OCI-LY3 (cell line): Measurements from ENCODE around the gene GNA12.
"Not testable (repeated sequence)": the region's sequence is repeated elsewhere in the genome, so short reads cannot be mapped to it uniquely, and the experiment has no call there.

Source experiments
- H2AFZ ChIP-seq: fragments of 200-600, 300-600 bp; shearing (Covaris generic); 2 replicates; pipeline ENCODE4 v1.6.0; 2014; ENCODE audit warnings: antibody characterized with exemption, low read depth, low read length
- H3K27ac ChIP-seq: fragments of 200-600, 300-600 bp; sonication (generic); 2 replicates; pipeline ENCODE4 v1.5.1; 2014; ENCODE audit warnings: mild to moderate bottlenecking, low read length, moderate library complexity, mixed read lengths
- H3K27me3 ChIP-seq: fragments of 200-600, 300-600 bp; sonication (generic); 2 replicates; pipeline ENCODE4 v1.6.1; 2014; ENCODE audit warnings: low read depth, low read length, mixed read lengths
- H3K36me3 ChIP-seq: fragments of 200-600, 300-600 bp; sonication (generic); replicated peaks from 2 replicates; pipeline ENCODE3; 2014; ENCODE audit warnings: low read depth, low read length, mixed read lengths
- H3K4me1 ChIP-seq: fragments of 300-600, 200-600 bp; sonication (generic); 2 replicates; pipeline ENCODE4 v1.6.1; 2014; ENCODE audit warnings: low read length, mixed read lengths
- H3K4me2 ChIP-seq: fragments of 200-600, 300-600 bp; sonication (generic); 2 replicates; pipeline ENCODE4 v1.6.1; 2014; ENCODE audit warnings: low read length, mixed read lengths
- H3K4me3 ChIP-seq: fragments of 300-600, 200-600 bp; sonication (generic); 2 replicates; pipeline ENCODE4 v1.5.1; 2014; ENCODE audit warnings: antibody characterized with exemption, mild to moderate bottlenecking, low read length, moderate library complexity
- H3K79me2 ChIP-seq: fragments of 300-600, 200-600 bp; shearing (Covaris generic); 2 replicates; pipeline ENCODE4 v1.6.1; 2014; ENCODE audit warnings: mild to moderate bottlenecking, low read length, mixed read lengths
- H3K9ac ChIP-seq: fragments of 300-600, 200-600 bp; shearing (Covaris generic); 2 replicates; pipeline ENCODE4 v1.6.0; 2014; ENCODE audit warnings: mild to moderate bottlenecking, low read length, moderate library complexity
- H3K9me3 ChIP-seq: fragments of 200-600, 300-600 bp; shearing (Covaris generic); 2 replicates; pipeline ENCODE4 v1.6.1; 2014; ENCODE audit warnings: low read length, mixed read lengths; ENCODE audit not compliant: insufficient read depth
- H4K20me1 ChIP-seq: fragments of 200-600, 300-600 bp; sonication (generic); 2 replicates; pipeline ENCODE4 v1.6.1; 2016; ENCODE audit warnings: low read length, mixed read lengths; ENCODE audit not compliant: insufficient read depth
- CTCF ChIP-seq: fragments of 200-600, 300-600 bp; sonication (generic); IDR thresholded peaks from 2 replicates; pipeline ENCODE4 v1.5.1; 2014; ENCODE audit warnings: antibody characterized with exemption, low read length, low read depth
- EZH2phosphoT487 ChIP-seq: fragments of 200-600 bp; shearing (Covaris generic); IDR thresholded peaks from 2 replicates; pipeline ENCODE4 v1.6.1; 2018; ENCODE audit warnings: antibody characterized with exemption, mixed run types, low read depth

GNA12 gene

GRCh38 chr7:2751086-2751485 is 93.0 kb downstream of the GNA12 start:
- no peaks in the 10 kb centered on the region for H4K20me1 ChIP-seq
- peaks cover 7% of the 10 kb centered on the region; the same call in 1 of the 2 replicates for H3K79me2 ChIP-seq
- H3K36me3 ChIP-seq = peaks cover 9% of the 10 kb centered on the region
- H3K27me3 ChIP-seq = no peaks in the 10 kb centered on the region
- TF ChIP-seq CTCF (no peak), EZH2phosphoT487 (no peak)
- no peak overlapping the region for H2AFZ ChIP-seq
- peak overlapping the region; percentile 18 for H3K9ac ChIP-seq
- H3K4me1 ChIP-seq = peaks cover 44% of the 10 kb centered on the region
- peak overlapping the region; percentile 67 for H3K4me2 ChIP-seq
- peak overlapping the region; percentile 36 for H3K4me3 ChIP-seq
- H3K27ac ChIP-seq = peak overlapping the region; percentile 40
- H3K9me3 ChIP-seq = no peaks in the 10 kb centered on the region

- Histone ChIP-seq H3K9me3 (no peaks in the 10 kb centered on the region), H3K4me2 (peak overlapping the region; percentile 67; the same call in 1 of the 2 replicates), H3K27me3 (no peaks in the 10 kb centered on the region), H3K79me2 (peaks cover 7% of the 10 kb centered on the region; the same call in 1 of the 2 replicates), H3K36me3 (peaks cover under 1% of the 10 kb centered on the region), H3K4me1 (peaks cover 44% of the 10 kb centered on the region), H4K20me1 (no peaks in the 10 kb centered on the region), H3K9ac (no peak overlapping the region), H2AFZ (no peak overlapping the region), H3K27ac (no peak overlapping the region), H3K4me3 (no peak overlapping the region)
- no peak for TF ChIP-seq EZH2phosphoT487
- TF ChIP-seq CTCF = 0 out of 2 replicates have a peak, but pooled peaks have one; percentile 10
Observed at GRCh38 chr7:2750004-2750407, 94.1 kb downstream of the GNA12 start.

- not testable (repeated sequence) for H4K20me1 ChIP-seq, H3K9me3 ChIP-seq, H3K27ac ChIP-seq, H3K79me2 ChIP-seq, H3K27me3 ChIP-seq, H3K9ac ChIP-seq, H3K4me2 ChIP-seq, H2AFZ ChIP-seq, H3K36me3 ChIP-seq, H3K4me3 ChIP-seq
- H3K4me1 ChIP-seq = peaks cover 40% of the 10 kb centered on the region
Observed at GRCh38 chr7:2748684-2749083, 95.4 kb downstream of the GNA12 start.

GRCh38 chr7:2743523-2744185 is 100.5 kb downstream of the GNA12 start:
- H3K27ac ChIP-seq, H3K4me3 ChIP-seq, H3K36me3 ChIP-seq, H3K9me3 ChIP-seq, H2AFZ ChIP-seq, H3K27me3 ChIP-seq, H4K20me1 ChIP-seq, H3K9ac ChIP-seq, H3K79me2 ChIP-seq, H3K4me2 ChIP-seq: not testable (repeated sequence)
- peaks cover 13% of the 10 kb centered on the region for H3K4me1 ChIP-seq

GRCh38 chr7:2738766-2739549 is 105.2 kb downstream of the GNA12 start:
- Histone ChIP-seq H3K9me3 (no peaks in the 10 kb centered on the region), H3K4me2 (no peak overlapping the region), H3K4me3 (no peak overlapping the region), H3K79me2 (no peaks in the 10 kb centered on the region), H4K20me1 (no peaks in the 10 kb centered on the region), H3K27ac (no peak overlapping the region), H3K9ac (no peak overlapping the region), H3K36me3 (peaks cover 5% of the 10 kb centered on the region), H2AFZ (no peak overlapping the region), H3K27me3 (no peaks in the 10 kb centered on the region), H3K4me1 (peaks cover 13% of the 10 kb centered on the region)
- no peak for TF ChIP-seq EZH2phosphoT487
- no peak for TF ChIP-seq CTCF
